Pancreas (tissue), 10 donors: ENCODE measurements around the gene CSTA. TPM values are rescaled to one million over a fixed set of nuclear protein-coding genes. Genes with fewer than 3 reads are reported as not detected.

ENCODE experiments used
- ATAC-seq, 4 donors: fragments of 200-7000 bp; cut with Tn5 transposase; one replicate each; pipeline versions ENCODE4 v1.8.0 to v1.9.1; 2020; ENCODE audit warnings: mild to moderate bottlenecking in 4 of 4, moderate library complexity in 4 of 4
- DNase-seq, 6 donors: peaks; one replicate each; pipeline ENCODE4 v3.0.0-alpha.2; 2020
- FAIRE-seq: peaks from 2 replicates; lab custom pipeline; 2012; peaks lifted over from hg19 to GRCh38; lab: Jason Lieb, UNC
- H3K27ac ChIP-seq, 4 donors: fragments of 200-600 bp; sonication (generic); 1 replicate in 3 of 4; 2 replicates in 1 of 4; pipeline versions ENCODE4 v1.5.0 to v1.8.0; 2020
- H3K27me3 ChIP-seq, 4 donors: fragments of 200-600 bp; one replicate each; pipeline ENCODE4 v1.8.0; 2021
- H3K36me3 ChIP-seq, 3 donors: fragments of 200-600 bp; sonication (generic) in 1 of 3; one replicate each; pipeline versions ENCODE4 v1.5.0 to v1.8.0; 2020 to 2021
- H3K4me1 ChIP-seq, 3 donors: fragments of 200-600 bp; one replicate each; pipeline ENCODE4 v1.8.0; 2021
- H3K4me3 ChIP-seq, 4 donors: fragments of 200-600 bp; sonication (generic) in 2 of 4; one replicate each; pipeline versions ENCODE4 v1.5.0 to v1.8.0; 2020 to 2021
- H3K9me3 ChIP-seq, 4 donors: fragments of 200-600 bp; one replicate each; pipeline ENCODE4 v1.8.0; 2021
- CTCF ChIP-seq, 4 donors: fragments of 200-600 bp; sonication (generic) in 3 of 4; IDR thresholded peaks; one replicate each; pipeline versions ENCODE4 v1.5.0 to v1.8.0; 2021; ENCODE audit warnings: antibody characterized with exemption in 4 of 4
- WGBS, 2 donors: extraction: QIAGEN DNeasy Blood & Tissue Kit; methylation state at CpG; one replicate each; pipeline ENCODE4 v1.1.7; 2013; 5-methylcytosine and 5-hydroxymethylcytosine counted together
- intact Hi-C, 3 donors: fragments of 100-400 bp; cut with DNase I; formaldehyde crosslinking; loops; one replicate each; pipeline versions ENCODE4 v1.11.1 to v1.14.2; 2022
- polyA plus RNA-seq, 2 donors: library from polyadenylated mRNA; stranded (reverse); fragments of 200-250 nt; gene quantifications; one replicate each; pipeline ENCODE4 v1.2.3, GENCODE V29; 2013
- total RNA-seq, 6 donors: library from RNA; stranded (reverse); fragmentation: NEBNext Ultra II Directional in 4 of 6; extraction: Animal tissue kit (Norgen Biotek cat#: 25700) in 4 of 6; gene quantifications; one replicate each; pipeline versions ENCODE4 v1.2.1 to v1.2.4, GENCODE V29; 2021 to 2023
- donor health status: healthy with polysubstance abuse.
- donor health status: DM: no; HTN: no; CAD: no; lungs with moderate emphysema.
- donor health status: DM: no; HTN: no; CAD: no.
- donor health status: control.
- donor health status: control.
- donor health status: Bipolar disorder and iron deficiency.
- donor health status: DM: yes; HTN: yes; CAD: no.
- donor health status: DM: no; HTN: no; CAD: no.
- donor health status: DM: no; HTN: no; CAD: no.
- donor health status: DM: yes; HTN: yes; CAD: no.

The CSTA gene
- total and polyA plus RNA-seq, 8 donors: 0.63 to 3.7 (median 1.7) TPM; not detected in 2

- WGBS, 2 donors: 83 to 85% methylated on average over 5 of the region's 5 CpGs
- TF ChIP-seq CTCF (IDR thresholded peaks at IDR 0.05): no peak
- intact Hi-C loops: no loop called here
- no peak overlapping the region for H3K4me3 ChIP-seq
- H3K4me1 ChIP-seq: peaks cover 14 to 19% (median 17%) of the 10 kb centered on the region in 3 donors
- H3K27ac ChIP-seq: peak overlapping the region in 2 of 4 donors; percentile 53 to 68
- FAIRE-seq (no peak), ATAC-seq (peak in 2 of 4 donors; percentile 48 to 58), DNase-seq (no peak)
- no peaks in the 10 kb centered on the region for H3K36me3 ChIP-seq
- H3K27me3 ChIP-seq: no peaks in the 10 kb centered on the region
- H3K9me3 ChIP-seq: no peaks in the 10 kb centered on the region
Observed at GRCh38 chr3:122295266-122296062, 29.6 kb upstream of the CSTA start.

- peaks cover 11 to 19% (median 17%) of the 10 kb centered on the region in 3 donors for H3K4me1 ChIP-seq
- no peaks in the 10 kb centered on the region for H3K27me3 ChIP-seq
- H3K27ac ChIP-seq: no peak overlapping the region
- intact Hi-C loops: no loop called here
- H3K4me3 ChIP-seq: no peak overlapping the region
- H3K9me3 ChIP-seq: no peaks in the 10 kb centered on the region
- H3K36me3 ChIP-seq: no peaks in the 10 kb centered on the region
- no peak for ATAC-seq
- 74 to 79% methylated on average over 2 of the region's 2 CpGs for WGBS, 2 donors
- no peak for DNase-seq
- TF ChIP-seq CTCF (IDR thresholded peaks at IDR 0.05): no peak
- no peak for FAIRE-seq
Observed at GRCh38 chr3:122298239-122298638, 26.8 kb upstream of the CSTA start.

GRCh38 chr3:122299215-122299614, 25.8 kb upstream of the CSTA start:
- Histone ChIP-seq H3K27me3 (no peaks in the 10 kb centered on the region), H3K9me3 (no peaks in the 10 kb centered on the region), H3K4me1 (peaks cover 3 to 10% (median 7%) of the 10 kb centered on the region in 3 donors), H3K4me3 (no peak overlapping the region), H3K27ac (no peak overlapping the region), H3K36me3 (no peaks in the 10 kb centered on the region)
- no peak for TF ChIP-seq CTCF (IDR thresholded peaks at IDR 0.05)
- DNase-seq: no peak
- no peak for FAIRE-seq
- intact Hi-C loops: no loop called here
- no peak for ATAC-seq

GRCh38 chr3:122299872-122300460, 25.1 kb upstream of the CSTA start:
- DNase-seq (peak in 1 of 6 donors; percentile 27), ATAC-seq (peak in 3 of 4 donors; percentile 50 to 81 (median 66)), FAIRE-seq (peak; percentile 89)
- Histone ChIP-seq H3K27me3 (no peaks in the 10 kb centered on the region), H3K4me1 (peaks cover 0 to 5% (median 1%) of the 10 kb centered on the region in 3 donors), H3K9me3 (no peaks in the 10 kb centered on the region), H3K36me3 (no peaks in the 10 kb centered on the region), H3K27ac (no peak overlapping the region), H3K4me3 (no peak overlapping the region)
- intact Hi-C loops: loop anchor here in 1 of 3 donors (10.0 kb wide), 1 partner anchor 55 kb away; no protein-coding TSS in a partner anchor
- peak in 3 of 4 donors; percentile 38 to 51 (median 50) for TF ChIP-seq CTCF (IDR thresholded peaks at IDR 0.05)
- WGBS, 2 donors: 57 to 64% methylated on average over 12 of the region's 12 CpGs
